Mononuclear cell (primary cell): ENCODE measurements around the gene ZNF660. TPM values are rescaled to one million over a fixed set of nuclear protein-coding genes. Genes with fewer than 3 reads are reported as not detected.
"Not testable (repeated sequence)": the region's sequence is repeated elsewhere in the genome, so short reads cannot be mapped to it uniquely, and the experiment has no call there.

ENCODE experiments used
- H3K27me3 ChIP-seq: 2 replicates; pipeline ENCODE4 v1.6.0; 2011; ENCODE audit warnings: low read length, control low read depth; ENCODE audit not compliant: insufficient read depth
- H3K4me1 ChIP-seq: 2 replicates; pipeline ENCODE4 v1.5.1; 2011; ENCODE audit warnings: mild to moderate bottlenecking, low read length, control low read depth; ENCODE audit not compliant: insufficient read depth
- H3K4me3 ChIP-seq: 2 replicates; pipeline ENCODE4 v1.5.1; 2011; ENCODE audit warnings: mild to moderate bottlenecking, low read length, moderate library complexity
- H3K9me3 ChIP-seq: 2 replicates; pipeline ENCODE4 v1.5.1; 2011; ENCODE audit warnings: low read depth, mild to moderate bottlenecking, control low read depth, low read length
- total RNA-seq: library from RNA; depleted of rRNA; stranded (reverse); fragments of >200 nt; gene quantifications from one replicate; pipeline ENCODE4 v1.2.3, GENCODE V29; 2012

ZNF660 gene
- total RNA-seq, 1 donor, result 0.21 TPM

- not testable (repeated sequence) for H3K27me3 ChIP-seq, H3K4me3 ChIP-seq, H3K4me1 ChIP-seq, H3K9me3 ChIP-seq
These were observed 5.0 kb upstream of the ZNF660 start for GRCh38 chr3:44579749-44580148.

GRCh38 chr3:44580971-44581370, 3.8 kb upstream of the ZNF660 start:
- H3K4me1 ChIP-seq, result peaks cover 17% of the 10 kb centered on the region
- H3K9me3 ChIP-seq, H3K4me3 ChIP-seq, H3K27me3 ChIP-seq: not testable (repeated sequence)

GRCh38 chr3:44596621-44597020, 11.9 kb downstream of the ZNF660 start:
- no peak overlapping the region for H3K4me3 ChIP-seq
- peaks cover 19% of the 10 kb centered on the region for H3K9me3 ChIP-seq
- no peaks in the 10 kb centered on the region for H3K4me1 ChIP-seq
- H3K27me3 ChIP-seq, result no peaks in the 10 kb centered on the region

- Histone ChIP-seq H3K9me3 (no peaks in the 10 kb centered on the region), H3K27me3 (no peaks in the 10 kb centered on the region), H3K4me1 (no peaks in the 10 kb centered on the region), H3K4me3 (no peak overlapping the region)
These were observed 17.0 kb downstream of the ZNF660 start for GRCh38 chr3:44601749-44602148.

- Histone ChIP-seq H3K27me3 (no peaks in the 10 kb centered on the region), H3K4me3 (no peak overlapping the region), H3K4me1 (no peaks in the 10 kb centered on the region), H3K9me3 (peaks cover 11% of the 10 kb centered on the region)
These were observed 27.9 kb downstream of the ZNF660 start for GRCh38 chr3:44612678-44613077.

- Histone ChIP-seq H3K4me1 (peaks cover 11% of the 10 kb centered on the region), H3K9me3 (no peaks in the 10 kb centered on the region), H3K27me3 (no peaks in the 10 kb centered on the region), H3K4me3 (peak within 1 kb of the TSS; percentile 69)
These were observed 40.2 kb downstream of the ZNF660 start, which contains the start of gene ZNF197 for GRCh38 chr3:44624749-44625480. Gene ZNF197 (plus strand): TSS chr3:44625036. CDS start chr3:44629155, 4,119 bp downstream.

GRCh38 chr3:44628716-44629115, 44.0 kb downstream of the ZNF660 start:
- H3K4me3 ChIP-seq, result no peak overlapping the region

GRCh38 chr3:44632193-44632592, 47.4 kb downstream of the ZNF660 start:
- Histone ChIP-seq H3K4me3 (no peak overlapping the region), H3K4me1 (no peaks in the 10 kb centered on the region), H3K9me3 (no peaks in the 10 kb centered on the region), H3K27me3 (no peaks in the 10 kb centered on the region)

More at GRCh38 chr3:44628716-44629115, 44.0 kb downstream of the ZNF660 start:
- Histone ChIP-seq H3K4me1 (peaks cover 11% of the 10 kb centered on the region), H3K9me3 (no peaks in the 10 kb centered on the region), H3K27me3 (no peaks in the 10 kb centered on the region)

- H3K4me1 ChIP-seq, result no peaks in the 10 kb centered on the region
- peaks cover 67% of the 10 kb centered on the region for H3K9me3 ChIP-seq
- H3K4me3 ChIP-seq, result no peak overlapping the region
- H3K27me3 ChIP-seq, result no peaks in the 10 kb centered on the region
These were observed 57.6 kb downstream of the ZNF660 start for GRCh38 chr3:44642337-44642736.

GRCh38 chr3:44643024-44643423, 58.3 kb downstream of the ZNF660 start:
- Histone ChIP-seq H3K9me3 (peaks cover 67% of the 10 kb centered on the region), H3K4me3 (no peak overlapping the region), H3K27me3 (no peaks in the 10 kb centered on the region), H3K4me1 (no peaks in the 10 kb centered on the region)

GRCh38 chr3:44647771-44648170, 63.0 kb downstream of the ZNF660 start:
- no peaks in the 10 kb centered on the region for H3K27me3 ChIP-seq
- no peak overlapping the region for H3K4me3 ChIP-seq
- peaks cover 24% of the 10 kb centered on the region for H3K9me3 ChIP-seq
- H3K4me1 ChIP-seq, result peaks cover 7% of the 10 kb centered on the region

GRCh38 chr3:44648564-44649229, 63.9 kb downstream of the ZNF660 start, which contains the start of gene ZNF35:
Gene ZNF35 (plus strand): TSS chr3:44648732. CDS start chr3:44651068, 2,336 bp downstream.
- Histone ChIP-seq H3K9me3 (peaks cover 15% of the 10 kb centered on the region), H3K4me1 (peaks cover 7% of the 10 kb centered on the region), H3K27me3 (no peaks in the 10 kb centered on the region), H3K4me3 (peak within 1 kb of the TSS; percentile 53)

Other genes starting within 250 kb of the ZNF660 start
- 7.6 TPM for gene TCAIM, start 246.2 kb upstream of the ZNF660 start, total RNA-seq
- 2.8 TPM for gene ZNF445, start 107.3 kb upstream of the ZNF660 start, total RNA-seq
- gene ZKSCAN7, start 29.8 kb upstream of the ZNF660 start, total RNA-seq, result 0.42 TPM
- gene ZNF197, start 40.1 kb downstream of the ZNF660 start, total RNA-seq, result 3.4 TPM
- 6.4 TPM for gene ZNF35, start 63.8 kb downstream of the ZNF660 start, total RNA-seq
- gene ZNF502, start 127.7 kb downstream of the ZNF660 start, total RNA-seq, result 1.6 TPM
- 0.21 TPM for gene ZNF501, start 144.7 kb downstream of the ZNF660 start, total RNA-seq
- 17.0 TPM for gene KIAA1143, start 176.7 kb downstream of the ZNF660 start, total RNA-seq
- 1.5 TPM for gene KIF15, start 176.8 kb downstream of the ZNF660 start, total RNA-seq